SU-DHL-6 (cell line): ENCODE results near the gene TUBGCP4.

Experiments
- H2AFZ ChIP-seq: fragments of 200-600 bp; sonication (generic); 2 replicates; pipeline ENCODE4 v1.6.1; 2014; ENCODE audit warnings: low read depth, mild to moderate bottlenecking, moderate library complexity, mixed read lengths, antibody characterized with exemption, low read length; ENCODE audit not compliant: severe bottlenecking
- H3F3A ChIP-seq: fragments of 200-600 bp; shearing (Covaris generic); 2 replicates; pipeline ENCODE4 v1.6.0; 2016; ENCODE audit warnings: antibody characterized with exemption, mild to moderate bottlenecking; ENCODE audit not compliant: insufficient read depth
- H3K27ac ChIP-seq: fragments of 200-600 bp; sonication (generic); 2 replicates; pipeline ENCODE4 v1.5.1; 2016; ENCODE audit warnings: low read depth, mild to moderate bottlenecking, low read length, moderate library complexity, mixed read lengths
- H3K27me3 ChIP-seq: fragments of 200-600 bp; sonication (generic), shearing (Covaris generic); 2 replicates; pipeline ENCODE4 v1.6.0; 2014; ENCODE audit warnings: mild to moderate bottlenecking, low read length
- H3K36me3 ChIP-seq: fragments of 200-600 bp; sonication (generic); 2 replicates; pipeline ENCODE4 v1.6.1; 2014; ENCODE audit warnings: mild to moderate bottlenecking, low read length, mixed read lengths
- H3K4me2 ChIP-seq: fragments of 300-600, 200-600 bp; shearing (Covaris generic), sonication (generic); 2 replicates; pipeline ENCODE4 v1.6.0; 2014; ENCODE audit warnings: low read length, low read depth, mild to moderate bottlenecking; ENCODE audit not compliant: poor library complexity, severe bottlenecking
- H3K4me3 ChIP-seq: fragments of 200-600 bp; sonication (generic); 2 replicates; pipeline ENCODE4 v1.5.1; 2014; ENCODE audit warnings: antibody characterized with exemption, low read length, mild to moderate bottlenecking, mixed read lengths; ENCODE audit not compliant: insufficient read depth, poor library complexity, severe bottlenecking
- H3K79me2 ChIP-seq: fragments of 200-600 bp; sonication (generic); 2 replicates; pipeline ENCODE4 v1.6.1; 2014; ENCODE audit warnings: mild to moderate bottlenecking, low read length, moderate library complexity; ENCODE audit not compliant: insufficient read depth
- H3K9ac ChIP-seq: fragments of 200-600 bp; sonication (generic); 2 replicates; pipeline ENCODE4 v1.7.0; 2014; ENCODE audit warnings: mild to moderate bottlenecking, low read length
- H3K9me2 ChIP-seq: fragments of 200-600 bp; sonication (generic); replicated peaks from 2 replicates; pipeline ENCODE4 v1.6.1; 2014; ENCODE audit warnings: low read length; ENCODE audit not compliant: insufficient read depth
- H3K9me3 ChIP-seq: fragments of 200-600 bp; sonication (generic); 2 replicates; pipeline ENCODE4 v1.6.1; 2014; ENCODE audit warnings: low read length, mixed read lengths; ENCODE audit not compliant: insufficient read depth
- H4K20me1 ChIP-seq: fragments of 200-600 bp; sonication (generic); 2 replicates; pipeline ENCODE4 v1.6.1; 2014; ENCODE audit warnings: low read depth, mild to moderate bottlenecking, antibody characterized with exemption, low read length, moderate library complexity, mixed read lengths
- CTCF ChIP-seq: fragments of 200-600 bp; sonication (generic); IDR thresholded peaks from one replicate; pipeline ENCODE4 v1.5.1; 2017; ENCODE audit warnings: antibody characterized with exemption, mild to moderate bottlenecking, low read length, moderate library complexity; ENCODE audit not compliant: insufficient read depth, poor library complexity, severe bottlenecking
- EZH2phosphoT487 ChIP-seq: fragments of 200-600 bp; sonication (generic), shearing (Covaris generic); conservative IDR thresholded peaks from 2 replicates; pipeline ENCODE4 v1.6.1; 2018; ENCODE audit warnings: mild to moderate bottlenecking, antibody characterized with exemption, low read length, moderate library complexity, mixed read lengths

The TUBGCP4 gene

DNA sequence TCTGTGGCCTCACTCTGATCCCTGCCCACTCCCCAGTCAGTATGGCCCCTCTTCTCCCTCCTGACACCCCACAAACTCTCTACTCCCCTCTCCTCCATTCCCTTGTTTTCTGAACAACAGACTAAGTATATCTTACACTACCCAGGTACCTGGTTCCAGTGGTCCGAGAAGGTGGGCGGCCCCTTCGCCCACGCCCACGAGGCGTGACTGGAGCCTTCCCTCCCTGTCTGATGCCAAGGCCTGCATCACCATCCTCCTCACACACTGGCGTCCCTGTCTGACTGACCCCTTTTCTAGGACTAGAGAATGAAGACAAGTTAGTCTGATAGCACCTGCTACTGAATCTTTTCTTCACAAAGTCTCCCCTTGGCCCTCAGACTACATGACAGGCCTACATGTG, 50.0 kb downstream of the TUBGCP4 start:
- Histone ChIP-seq H3K4me2 (no peak overlapping the region), H3F3A (no peaks in the 10 kb centered on the region), H4K20me1 (no peaks in the 10 kb centered on the region), H3K36me3 (no peaks in the 10 kb centered on the region), H3K9me2 (no peaks in the 10 kb centered on the region), H3K9ac (no peak overlapping the region), H3K27me3 (no peaks in the 10 kb centered on the region), H3K9me3 (no peaks in the 10 kb centered on the region), H2AFZ (no peak overlapping the region), H3K4me3 (no peak overlapping the region), H3K79me2 (no peaks in the 10 kb centered on the region), H3K27ac (no peak overlapping the region)
- TF ChIP-seq CTCF (no peak), EZH2phosphoT487 (no peak)

DNA sequence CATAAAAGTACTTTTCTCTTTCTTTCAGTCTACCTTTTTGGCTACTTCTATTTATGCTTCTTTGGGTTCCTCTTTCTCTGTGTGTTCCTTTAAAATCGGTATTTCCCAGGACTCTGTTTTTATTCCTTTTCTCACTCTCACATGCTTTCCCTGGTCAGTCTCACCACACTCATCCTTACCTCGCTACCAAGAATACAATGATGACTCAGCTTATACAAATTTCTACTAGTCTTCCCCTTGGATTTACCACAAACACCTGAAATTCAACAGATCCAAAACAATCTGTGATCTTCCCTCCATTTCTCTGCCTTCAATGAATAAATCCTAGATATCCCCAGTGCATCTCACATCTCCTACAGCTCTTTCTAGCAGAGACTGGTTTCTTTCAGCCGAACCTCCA, 52.9 kb downstream of the TUBGCP4 start:
- H3K36me3 ChIP-seq, result no peaks in the 10 kb centered on the region
- TF ChIP-seq EZH2phosphoT487 (no peak), CTCF (no peak)
- no peaks in the 10 kb centered on the region for H4K20me1 ChIP-seq
- no peaks in the 10 kb centered on the region for H3K9me2 ChIP-seq
- no peak overlapping the region for H3K4me3 ChIP-seq
- no peaks in the 10 kb centered on the region for H3K9me3 ChIP-seq
- no peaks in the 10 kb centered on the region for H3K27me3 ChIP-seq
- no peak overlapping the region for H3K4me2 ChIP-seq
- H3K9ac ChIP-seq, result no peak overlapping the region
- no peak overlapping the region for H2AFZ ChIP-seq
- no peaks in the 10 kb centered on the region for H3K79me2 ChIP-seq
- H3K27ac ChIP-seq, result no peak overlapping the region
- H3F3A ChIP-seq, result no peaks in the 10 kb centered on the region

DNA sequence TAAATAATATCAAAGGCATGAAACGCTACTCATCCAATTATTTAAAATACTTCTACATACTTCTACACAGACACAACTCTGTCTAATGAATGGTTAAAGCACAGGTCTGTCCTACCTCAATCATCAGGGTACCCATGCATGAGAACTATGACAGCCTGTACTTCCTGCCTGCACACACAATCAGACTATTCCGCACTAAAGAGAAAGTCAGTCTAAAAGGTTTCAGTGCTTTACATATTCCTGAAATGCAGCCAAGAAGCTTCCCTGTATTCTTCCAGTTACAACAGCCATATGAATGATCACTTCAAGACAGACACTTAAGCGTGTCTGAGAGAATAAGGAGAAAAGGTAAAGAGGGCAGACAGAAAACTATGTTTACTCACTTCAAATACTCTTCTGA, 58.8 kb downstream of the TUBGCP4 start:
- Histone ChIP-seq H3K9ac (no peak overlapping the region), H3K9me2 (no peaks in the 10 kb centered on the region), H2AFZ (no peak overlapping the region), H4K20me1 (no peaks in the 10 kb centered on the region), H3K27me3 (no peaks in the 10 kb centered on the region), H3K79me2 (no peaks in the 10 kb centered on the region), H3K4me2 (no peak overlapping the region), H3K36me3 (peaks cover 12% of the 10 kb centered on the region; the same call in 1 of the 2 replicates), H3K27ac (no peak overlapping the region), H3K4me3 (no peak overlapping the region), H3F3A (no peaks in the 10 kb centered on the region; the same call in 1 of the 2 replicates), H3K9me3 (no peaks in the 10 kb centered on the region)
- no peak for TF ChIP-seq CTCF
